GM11168 (cell line): Measurements from ENCODE around the gene RNASE9.
"Not testable (repeated sequence)": the region's sequence is repeated elsewhere in the genome, so short reads cannot be mapped to it uniquely, and the experiment has no call there.

ENCODE experiments used
- in situ Hi-C: fragments of 300-500 bp; cut with MboI; formaldehyde crosslinking; loops from one replicate; pipeline ENCODE4 v1.12.0; 2022; ENCODE audit warnings: low sequenced_read_pairs; ENCODE audit not compliant: unreplicated experiment

Gene RNASE9

GRCh38 chr14:20578784-20579502 lies 18.1 kb upstream of the RNASE9 start:
- in situ Hi-C loops = no loop called here

- in situ Hi-C loops = no loop called here
Measured at GRCh38 chr14:20578325-20578724, 17.5 kb upstream of the RNASE9 start.

- in situ Hi-C loops = not testable (repeated sequence)
Measured at GRCh38 chr14:20572382-20572990, 11.6 kb upstream of the RNASE9 start.

- in situ Hi-C loops = not testable (repeated sequence)
Measured at GRCh38 chr14:20570720-20571119, 9.9 kb upstream of the RNASE9 start.

- in situ Hi-C loops = not testable (repeated sequence)
Measured at GRCh38 chr14:20569865-20570264, 9.0 kb upstream of the RNASE9 start.

- in situ Hi-C loops = no loop called here
Measured at GRCh38 chr14:20569066-20569465, 8.2 kb upstream of the RNASE9 start.

- in situ Hi-C loops = no loop called here
Measured at GRCh38 chr14:20568393-20568792, 7.5 kb upstream of the RNASE9 start.

GRCh38 chr14:20567199-20567598 lies 6.4 kb upstream of the RNASE9 start:
- in situ Hi-C loops = not testable (repeated sequence)

- in situ Hi-C loops = no loop called here
Measured at GRCh38 chr14:20564501-20564997, 3.7 kb upstream of the RNASE9 start.

GRCh38 chr14:20563971-20564370 lies 3.1 kb upstream of the RNASE9 start:
- in situ Hi-C loops = no loop called here

GRCh38 chr14:20559461-20559904 lies 1.4 kb downstream of the RNASE9 start:
- in situ Hi-C loops = no loop called here

GRCh38 chr14:20557212-20557542 lies 3.7 kb downstream of the RNASE9 start:
- in situ Hi-C loops = no loop called here

- in situ Hi-C loops = no loop called here
Measured at GRCh38 chr14:20556500-20557211, 4.2 kb downstream of the RNASE9 start.

- in situ Hi-C loops = no loop called here
Measured at GRCh38 chr14:20555845-20556244, 5.0 kb downstream of the RNASE9 start.

GRCh38 chr14:20553024-20553423 lies 7.8 kb downstream of the RNASE9 start:
- in situ Hi-C loops = no loop called here

- in situ Hi-C loops = no loop called here
Measured at GRCh38 chr14:20551606-20552005, 9.2 kb downstream of the RNASE9 start.

GRCh38 chr14:20550926-20551325 lies 9.9 kb downstream of the RNASE9 start:
- in situ Hi-C loops = no loop called here

- in situ Hi-C loops = no loop called here
Measured at GRCh38 chr14:20548414-20549158, 12.3 kb downstream of the RNASE9 start.

- in situ Hi-C loops = no loop called here
Measured at GRCh38 chr14:20546877-20547276, 14.0 kb downstream of the RNASE9 start.

- in situ Hi-C loops = no loop called here
Measured at GRCh38 chr14:20539906-20540305, 20.9 kb downstream of the RNASE9 start.
